ENCODE measurements around the gene NVL.

NVL gene

DNA sequence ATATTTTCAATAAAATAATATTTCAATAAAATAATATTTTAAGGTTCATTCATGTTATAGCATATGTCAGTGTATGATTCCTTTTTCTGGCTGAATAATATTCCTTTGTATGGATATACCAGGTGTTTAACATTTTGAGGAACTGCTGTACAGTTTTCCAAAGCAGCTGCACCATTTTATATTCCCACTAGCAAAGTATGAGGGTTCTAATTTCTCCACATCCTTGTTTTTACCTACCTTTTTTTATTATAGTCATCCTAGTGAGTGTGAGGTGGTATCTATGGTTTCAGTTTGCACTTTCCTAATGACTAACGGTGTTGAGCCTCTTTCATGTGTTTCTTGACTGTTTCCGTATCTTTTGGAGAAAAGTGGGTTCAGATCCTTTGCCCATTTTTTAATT is 141.7 kb downstream of the NVL start:
- no peak overlapping the region for H3K23ac ChIP-seq (ENCODE audit: low read depth, low read length, poor library complexity)
- no peak for DNase-seq (ENCODE audit: low spot score)
- WGBS, 2 donors (ENCODE audit: extremely low coverage in 2 of 2, insufficient read length in 2 of 2, insufficient replicate concordance in 1 of 2), result no CpG with 5 or more reads among the region's 2 CpGs
- H3K27ac ChIP-seq (replicated peaks; ENCODE audit: low read length), result no peak overlapping the region
- H3K4me1 ChIP-seq (ENCODE audit: control insufficient read depth in 2 of 2, insufficient read depth in 1 of 2, low read depth in 1 of 2, low read length in 2 of 2), result peaks cover 0 to 5% of the 10 kb centered on the region in 2 donors
- H2BK5ac ChIP-seq (ENCODE audit: low read length), result no peak overlapping the region
- no peak overlapping the region for H2AFZ ChIP-seq (ENCODE audit: low read length)
- H2BK12ac ChIP-seq (ENCODE audit: low read length), result no peak overlapping the region
- H2BK120ac ChIP-seq (ENCODE audit: low read depth, low read length), result no peak overlapping the region
- H2AK5ac ChIP-seq (ENCODE audit: low read depth, low read length), result no peak overlapping the region
- peaks cover 4% of the 10 kb centered on the region for H3K79me1 ChIP-seq (ENCODE audit: low read depth, low read length)
- H3K36me3 ChIP-seq (replicated peaks in 1 of 2; ENCODE audit: control insufficient read depth in 2 of 2, insufficient read depth in 2 of 2, low read length in 2 of 2), result peaks cover under 1 to 69% of the 10 kb centered on the region in 2 donors
- H3K4ac ChIP-seq (ENCODE audit: low read length), result no peak overlapping the region
- H3K4me2 ChIP-seq (ENCODE audit: insufficient read depth, low read length, poor library complexity, severe bottlenecking), result no peak overlapping the region
- H3K9me3 ChIP-seq (replicated peaks in 1 of 2; ENCODE audit: control insufficient read depth in 2 of 2, insufficient read depth in 1 of 2, low read depth in 1 of 2, low read length in 2 of 2), result peaks cover 2 to 26% of the 10 kb centered on the region in 2 donors
- H3K9ac ChIP-seq (ENCODE audit: low read depth, low read length, poor library complexity), result no peak overlapping the region
- H3K27me3 ChIP-seq (ENCODE audit: control insufficient read depth in 3 of 3, insufficient read depth in 3 of 3, low read depth in 1 of 3, low read length in 3 of 3), result no peaks in the 10 kb centered on the region
- H3K18ac ChIP-seq (ENCODE audit: low read length), result no peak overlapping the region
- no peak overlapping the region for H4K91ac ChIP-seq (ENCODE audit: low read depth, low read length, poor library complexity)
- no peak overlapping the region for H4K8ac ChIP-seq (ENCODE audit: low read depth, low read length)
- H3K14ac ChIP-seq (ENCODE audit: low read length), result no peak overlapping the region
- H2BK15ac ChIP-seq (ENCODE audit: low read length), result no peak overlapping the region
- no peak overlapping the region for H3K4me3 ChIP-seq (ENCODE audit: low read length in 2 of 2)

DNA sequence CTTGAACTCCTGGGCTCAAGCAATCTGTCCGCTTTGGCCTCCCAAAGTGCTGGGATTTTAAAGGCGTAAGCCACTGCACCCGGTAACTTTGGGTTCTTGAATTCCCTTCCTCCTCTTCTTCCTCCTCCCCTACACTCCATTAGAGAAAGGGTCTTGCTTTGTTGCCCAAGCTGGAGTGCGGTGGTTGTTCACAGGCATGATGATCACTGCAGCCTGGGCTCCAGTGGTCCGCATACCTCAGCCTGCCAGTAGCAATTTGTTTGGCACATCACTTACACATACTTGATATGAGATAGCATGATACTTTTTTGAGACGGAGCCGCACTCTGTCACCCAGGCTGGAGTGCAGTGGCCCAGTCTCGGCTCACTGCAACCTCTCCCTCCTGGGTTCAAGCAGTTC is 144.8 kb downstream of the NVL start:
- no peak overlapping the region for H2BK12ac ChIP-seq (ENCODE audit: low read length)
- no peak overlapping the region for H2AFZ ChIP-seq (ENCODE audit: low read length)
- peaks cover 4 to 5% of the 10 kb centered on the region in 2 donors for H3K4me1 ChIP-seq (ENCODE audit: control insufficient read depth in 2 of 2, insufficient read depth in 1 of 2, low read depth in 1 of 2, low read length in 2 of 2)
- DNase-seq (ENCODE audit: low spot score), result no peak
- WGBS, 2 donors (ENCODE audit: extremely low coverage in 2 of 2, insufficient read length in 2 of 2, insufficient replicate concordance in 1 of 2), result no CpG with 5 or more reads among the region's 8 CpGs
- H3K23ac ChIP-seq (ENCODE audit: low read depth, low read length, poor library complexity), result peak overlapping the region; percentile 43
- H2BK5ac ChIP-seq (ENCODE audit: low read length), result no peak overlapping the region
- no peak overlapping the region for H3K14ac ChIP-seq (ENCODE audit: low read length)
- H3K36me3 ChIP-seq (replicated peaks in 1 of 2; ENCODE audit: control insufficient read depth in 2 of 2, insufficient read depth in 2 of 2, low read length in 2 of 2), result peaks cover 0 to 42% of the 10 kb centered on the region in 2 donors
- peaks cover 2 to 26% of the 10 kb centered on the region in 2 donors for H3K9me3 ChIP-seq (replicated peaks in 1 of 2; ENCODE audit: control insufficient read depth in 2 of 2, insufficient read depth in 1 of 2, low read depth in 1 of 2, low read length in 2 of 2)
- H3K9ac ChIP-seq (ENCODE audit: low read depth, low read length, poor library complexity), result no peak overlapping the region
- no peaks in the 10 kb centered on the region for H3K27me3 ChIP-seq (ENCODE audit: control insufficient read depth in 3 of 3, insufficient read depth in 3 of 3, low read depth in 1 of 3, low read length in 3 of 3)
- H3K4me2 ChIP-seq (ENCODE audit: insufficient read depth, low read length, poor library complexity, severe bottlenecking), result no peak overlapping the region
- no peak overlapping the region for H2BK120ac ChIP-seq (ENCODE audit: low read depth, low read length)
- H3K27ac ChIP-seq (replicated peaks; ENCODE audit: low read length), result no peak overlapping the region
- no peak overlapping the region for H3K4ac ChIP-seq (ENCODE audit: low read length)
- no peak overlapping the region for H3K4me3 ChIP-seq (ENCODE audit: low read length in 2 of 2)
- H4K8ac ChIP-seq (ENCODE audit: low read depth, low read length), result no peak overlapping the region
- H3K79me1 ChIP-seq (ENCODE audit: low read depth, low read length), result peaks cover 4% of the 10 kb centered on the region
- no peak overlapping the region for H4K91ac ChIP-seq (ENCODE audit: low read depth, low read length, poor library complexity)
- no peak overlapping the region for H2AK5ac ChIP-seq (ENCODE audit: low read depth, low read length)
- no peak overlapping the region for H2BK15ac ChIP-seq (ENCODE audit: low read length)
- no peak overlapping the region for H3K18ac ChIP-seq (ENCODE audit: low read length)

DNA sequence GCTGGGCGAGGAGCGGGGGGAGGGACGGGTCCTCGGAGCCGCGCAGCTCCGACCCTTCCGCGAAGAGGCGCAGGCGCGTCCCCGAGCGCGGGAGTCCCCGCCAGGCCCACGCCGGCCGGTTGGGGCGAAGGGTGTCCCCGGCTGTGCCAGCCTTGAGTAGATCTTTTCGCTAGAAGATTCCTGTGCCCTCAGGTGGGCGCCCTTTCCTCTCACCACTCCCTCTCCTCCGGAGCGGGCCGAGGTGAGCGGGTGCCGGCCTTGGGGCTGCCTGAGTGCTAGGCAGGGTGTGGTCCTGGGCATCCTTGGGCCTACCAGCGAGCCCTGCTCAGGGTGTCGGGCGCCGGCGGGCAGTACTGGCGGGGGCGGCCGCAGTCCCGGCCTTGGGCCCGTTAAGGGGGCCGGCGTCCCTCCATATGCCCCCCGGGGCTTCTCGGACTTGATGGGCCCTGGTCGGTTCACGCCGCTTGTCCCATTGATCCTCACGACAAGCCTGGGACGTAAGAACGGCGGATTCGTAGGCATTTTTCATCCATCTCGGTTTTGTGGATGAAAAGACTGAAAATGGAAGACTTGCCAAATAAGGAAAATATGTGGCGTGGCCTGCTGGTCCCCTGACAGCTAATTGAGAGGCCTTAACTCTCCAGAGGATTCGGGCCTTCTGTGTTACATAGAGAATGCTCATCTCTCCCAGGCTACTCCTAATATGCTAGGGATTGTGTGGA is 146.2 kb downstream of the NVL start:
- peak overlapping the region; percentile 16 for H2BK12ac ChIP-seq (ENCODE audit: low read length)
- H2BK120ac ChIP-seq (ENCODE audit: low read depth, low read length), result no peak overlapping the region
- peak overlapping the region; percentile 43 for H4K91ac ChIP-seq (ENCODE audit: low read depth, low read length, poor library complexity)
- peak; percentile 51 for DNase-seq (ENCODE audit: low spot score)
- H2BK5ac ChIP-seq (ENCODE audit: low read length), result peak overlapping the region; percentile 82
- peak overlapping the region; percentile 97 for H3K9ac ChIP-seq (ENCODE audit: low read depth, low read length, poor library complexity)
- peaks cover 2 to 19% of the 10 kb centered on the region in 2 donors for H3K9me3 ChIP-seq (replicated peaks in 1 of 2; ENCODE audit: control insufficient read depth in 2 of 2, insufficient read depth in 1 of 2, low read depth in 1 of 2, low read length in 2 of 2)
- peak overlapping the region; percentile 94 for H2AFZ ChIP-seq (ENCODE audit: low read length)
- no peak overlapping the region for H4K8ac ChIP-seq (ENCODE audit: low read depth, low read length)
- peak overlapping the region; percentile 93 to 96 for H3K4me3 ChIP-seq (ENCODE audit: low read length in 2 of 2)
- H3K14ac ChIP-seq (ENCODE audit: low read length), result peak overlapping the region; percentile 97
- peaks cover 4 to 5% of the 10 kb centered on the region in 2 donors for H3K4me1 ChIP-seq (ENCODE audit: control insufficient read depth in 2 of 2, insufficient read depth in 1 of 2, low read depth in 1 of 2, low read length in 2 of 2)
- H3K36me3 ChIP-seq (replicated peaks in 1 of 2; ENCODE audit: control insufficient read depth in 2 of 2, insufficient read depth in 2 of 2, low read length in 2 of 2), result peaks cover 0 to 27% of the 10 kb centered on the region in 2 donors
- peak overlapping the region; percentile 80 for H3K4me2 ChIP-seq (ENCODE audit: insufficient read depth, low read length, poor library complexity, severe bottlenecking)
- H3K27me3 ChIP-seq (ENCODE audit: control insufficient read depth in 3 of 3, insufficient read depth in 3 of 3, low read depth in 1 of 3, low read length in 3 of 3), result no peaks in the 10 kb centered on the region
- H3K4ac ChIP-seq (ENCODE audit: low read length), result no peak overlapping the region
- peak overlapping the region; percentile 96 for H3K23ac ChIP-seq (ENCODE audit: low read depth, low read length, poor library complexity)
- H3K18ac ChIP-seq (ENCODE audit: low read length), result peak overlapping the region; percentile 97
- H3K27ac ChIP-seq (replicated peaks; ENCODE audit: low read length), result peak overlapping the region; percentile 88
- no CpG with 5 or more reads among the region's 53 CpGs for WGBS, 2 donors (ENCODE audit: extremely low coverage in 2 of 2, insufficient read length in 2 of 2, insufficient replicate concordance in 1 of 2)
- H2BK15ac ChIP-seq (ENCODE audit: low read length), result no peak overlapping the region
- H3K79me1 ChIP-seq (ENCODE audit: low read depth, low read length), result peaks cover 4% of the 10 kb centered on the region
- peak overlapping the region; percentile 75 for H2AK5ac ChIP-seq (ENCODE audit: low read depth, low read length)

DNA sequence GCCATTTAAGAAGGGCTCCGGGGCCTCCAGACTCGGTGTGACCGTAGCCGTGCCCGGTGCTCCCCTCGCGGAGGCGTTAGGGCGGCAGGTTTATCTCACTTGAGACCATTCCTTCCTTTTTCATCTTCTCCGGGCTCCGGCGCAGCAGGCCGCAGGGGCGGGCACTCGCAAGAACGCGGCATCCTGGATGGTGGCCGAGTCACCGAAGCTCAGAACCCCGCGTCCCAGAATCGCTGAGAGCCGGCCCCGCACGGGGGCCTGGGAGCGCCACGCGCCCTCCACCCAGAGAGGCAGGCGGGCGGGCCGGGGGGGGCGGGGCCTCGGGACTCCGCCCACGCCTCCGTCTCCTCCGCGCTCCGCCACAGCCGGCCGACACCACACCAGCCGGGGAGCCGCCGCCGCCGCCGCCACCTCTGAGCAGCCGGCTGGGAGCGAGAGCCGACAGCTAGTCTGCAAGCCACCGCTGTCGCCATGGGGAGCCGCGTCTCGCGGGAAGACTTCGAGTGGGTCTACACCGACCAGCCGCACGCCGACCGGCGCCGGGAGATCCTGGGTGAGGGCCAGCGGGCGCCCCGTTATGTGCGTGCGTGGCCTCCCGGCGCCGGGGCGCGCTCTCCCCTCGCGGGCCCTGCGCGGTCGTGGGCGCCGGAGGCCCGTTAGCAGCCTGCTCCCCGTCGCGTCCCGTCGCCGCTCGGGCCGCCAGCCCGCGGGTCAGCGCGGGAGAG is 146.9 kb downstream of the NVL start, which contains the start of gene DEGS1:
Gene DEGS1 (plus strand): TSS at position 375 of the 725 bp plus-strand sequence. CDS start 97 bp downstream, at position 472.
- Histone ChIP-seq H4K8ac (ENCODE audit: low read depth, low read length) (no peak within 1 kb of the TSS), H2AFZ (ENCODE audit: low read length) (peak within 1 kb of the TSS; percentile 94), H3K4me1 (ENCODE audit: control insufficient read depth in 2 of 2, insufficient read depth in 1 of 2, low read depth in 1 of 2, low read length in 2 of 2) (peaks cover 4 to 5% of the 10 kb centered on the region in 2 donors), H3K14ac (ENCODE audit: low read length) (peak within 1 kb of the TSS; percentile 97), H2BK15ac (ENCODE audit: low read length) (peak within 1 kb of the TSS; percentile 58), H3K18ac (ENCODE audit: low read length) (peak within 1 kb of the TSS; percentile 97), H3K9me3 (replicated peaks in 1 of 2; ENCODE audit: control insufficient read depth in 2 of 2, insufficient read depth in 1 of 2, low read depth in 1 of 2, low read length in 2 of 2) (peaks cover 2 to 12% of the 10 kb centered on the region in 2 donors), H4K91ac (ENCODE audit: low read depth, low read length, poor library complexity) (peak within 1 kb of the TSS; percentile 43), H3K79me1 (ENCODE audit: low read depth, low read length) (peaks cover 4% of the 10 kb centered on the region), H3K4me2 (ENCODE audit: insufficient read depth, low read length, poor library complexity, severe bottlenecking) (peak within 1 kb of the TSS; percentile 80), H3K9ac (ENCODE audit: low read depth, low read length, poor library complexity) (peak within 1 kb of the TSS; percentile 97), H3K27ac (replicated peaks; ENCODE audit: low read length) (peak within 1 kb of the TSS; percentile 88), H3K23ac (ENCODE audit: low read depth, low read length, poor library complexity) (peak within 1 kb of the TSS; percentile 96), H2BK12ac (ENCODE audit: low read length) (peak within 1 kb of the TSS; percentile 16), H3K27me3 (ENCODE audit: control insufficient read depth in 3 of 3, insufficient read depth in 3 of 3, low read depth in 1 of 3, low read length in 3 of 3) (no peaks in the 10 kb centered on the region), H2AK5ac (ENCODE audit: low read depth, low read length) (peak within 1 kb of the TSS; percentile 75), H3K4ac (ENCODE audit: low read length) (no peak within 1 kb of the TSS), H3K4me3 (ENCODE audit: low read length in 2 of 2) (peak within 1 kb of the TSS; percentile 93 to 96), H2BK5ac (ENCODE audit: low read length) (peak within 1 kb of the TSS; percentile 82), H2BK120ac (ENCODE audit: low read depth, low read length) (no peak within 1 kb of the TSS), H3K36me3 (replicated peaks in 1 of 2; ENCODE audit: control insufficient read depth in 2 of 2, insufficient read depth in 2 of 2, low read length in 2 of 2) (peaks cover 0 to 22% of the 10 kb centered on the region in 2 donors)
- DNase-seq (ENCODE audit: low spot score), result peak; percentile 90
- no CpG with 5 or more reads among the region's 94 CpGs for WGBS, 2 donors (ENCODE audit: extremely low coverage in 2 of 2, insufficient read length in 2 of 2, insufficient replicate concordance in 1 of 2)

Measured in neuronal stem cell (in vitro differentiated cells).